Uterus (tissue), 4 donors: ENCODE results near the gene NDUFA8. TPM values are rescaled to one million over a fixed set of nuclear protein-coding genes. Genes with fewer than 3 reads are reported as not detected.

Experiments used
- DNase-seq, 2 donors: peaks; one replicate each; pipeline ENCODE4 v3.0.0-alpha.2; 2019 to 2020
- H3K27ac ChIP-seq, 2 donors: fragments of 200-600 bp; sonication (generic); 1 replicate in 1 of 2; 2 replicates in 1 of 2; pipeline ENCODE4 v1.5.1; 2016 to 2018
- H3K27me3 ChIP-seq, 2 donors: fragments of 200-600 bp; sonication (generic); one replicate each; pipeline ENCODE4 v1.5.1; 2018 to 2019; ENCODE audit warnings: control low read depth in 1 of 2
- H3K36me3 ChIP-seq, 2 donors: fragments of 200-600 bp; sonication (generic); one replicate each; pipeline ENCODE4 v1.5.1; 2019; ENCODE audit warnings: control low read depth in 1 of 2
- H3K4me1 ChIP-seq, 2 donors: fragments of 200-600 bp; sonication (generic); one replicate each; pipeline ENCODE4 v1.5.1; 2018 to 2019; ENCODE audit warnings: control low read depth in 1 of 2
- H3K4me3 ChIP-seq, 2 donors: fragments of 200-600 bp; sonication (generic); 1 replicate in 1 of 2; 2 replicates in 1 of 2; pipeline ENCODE4 v1.5.1; 2018 to 2019; ENCODE audit warnings: mild to moderate bottlenecking in 1 of 2
- H3K9me3 ChIP-seq, 2 donors: fragments of 200-600 bp; sonication (generic); one replicate each; pipeline ENCODE4 v1.5.1; 2019; ENCODE audit warnings: control low read depth in 1 of 2
- POLR2A ChIP-seq, 2 donors: fragments of 450-650 bp; IDR thresholded peaks; one replicate each; pipeline ENCODE4 v1.6.1; 2016; ENCODE audit warnings: antibody characterized with exemption in 2 of 2, mild to moderate bottlenecking in 1 of 2, moderate library complexity in 1 of 2
- intact Hi-C: fragments of 100-400 bp; cut with DNase I; formaldehyde crosslinking; loops from one replicate; pipeline ENCODE4 v1.15.1; 2023; ENCODE audit warnings: low total_unique reads
- total RNA-seq, 4 donors: library from RNA; depleted of rRNA in 3 of 4; stranded (reverse); fragments of >200 nt in 3 of 4; gene quantifications; one replicate each; pipeline versions ENCODE4 v1.1.0 to v1.2.4, GENCODE V29; 2014 to 2023
- TF ChIP-seq, protein P1 (sequence below), 4 experiments: fragments of 200-600 bp in 2 of 4; fragments of 450-650 bp in 2 of 4; sonication (generic) in 2 of 4; IDR thresholded peaks; one replicate each; pipeline ENCODE4 v1.5.1; 2016 to 2019; ENCODE audit warnings: antibody characterized with exemption in 4 of 4, mild to moderate bottlenecking in 2 of 4, moderate library complexity in 1 of 4
- donor health status: DM: yes; HTN: yes; CAD: no.

Gene NDUFA8
- total RNA-seq, 4 donors from 2014 or later = 22.8 to 39.2 (median 31.4) TPM

DNA sequence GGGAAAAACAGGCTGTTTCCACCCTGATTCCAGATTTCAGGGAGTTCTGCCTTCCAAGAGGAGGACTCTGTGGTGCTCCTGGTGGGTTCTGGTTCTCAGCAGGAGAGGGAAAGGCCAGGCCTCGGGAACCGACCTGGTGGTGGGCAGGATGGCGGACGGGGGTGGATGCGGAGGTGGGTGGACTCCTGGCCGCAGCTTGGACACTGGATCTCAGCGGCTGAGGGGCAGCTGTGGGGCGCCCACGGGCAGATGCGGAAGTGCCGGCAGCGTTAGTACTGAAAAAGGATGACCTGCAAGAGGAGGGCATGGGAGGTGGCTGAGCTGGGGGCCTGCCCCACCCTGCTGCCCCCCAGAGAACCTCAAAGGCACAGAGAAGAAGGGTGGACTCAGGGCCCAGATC, 44.9 kb upstream of the NDUFA8 start:
- intact Hi-C loops = no loop called here
- Histone ChIP-seq H3K4me1 (no peaks in the 10 kb centered on the region), H3K36me3 (no peaks in the 10 kb centered on the region), H3K27ac (no peak overlapping the region), H3K27me3 (no peaks in the 10 kb centered on the region), H3K4me3 (no peak overlapping the region), H3K9me3 (no peaks in the 10 kb centered on the region)
- DNase-seq = no peak
- TF ChIP-seq, protein P1, sequence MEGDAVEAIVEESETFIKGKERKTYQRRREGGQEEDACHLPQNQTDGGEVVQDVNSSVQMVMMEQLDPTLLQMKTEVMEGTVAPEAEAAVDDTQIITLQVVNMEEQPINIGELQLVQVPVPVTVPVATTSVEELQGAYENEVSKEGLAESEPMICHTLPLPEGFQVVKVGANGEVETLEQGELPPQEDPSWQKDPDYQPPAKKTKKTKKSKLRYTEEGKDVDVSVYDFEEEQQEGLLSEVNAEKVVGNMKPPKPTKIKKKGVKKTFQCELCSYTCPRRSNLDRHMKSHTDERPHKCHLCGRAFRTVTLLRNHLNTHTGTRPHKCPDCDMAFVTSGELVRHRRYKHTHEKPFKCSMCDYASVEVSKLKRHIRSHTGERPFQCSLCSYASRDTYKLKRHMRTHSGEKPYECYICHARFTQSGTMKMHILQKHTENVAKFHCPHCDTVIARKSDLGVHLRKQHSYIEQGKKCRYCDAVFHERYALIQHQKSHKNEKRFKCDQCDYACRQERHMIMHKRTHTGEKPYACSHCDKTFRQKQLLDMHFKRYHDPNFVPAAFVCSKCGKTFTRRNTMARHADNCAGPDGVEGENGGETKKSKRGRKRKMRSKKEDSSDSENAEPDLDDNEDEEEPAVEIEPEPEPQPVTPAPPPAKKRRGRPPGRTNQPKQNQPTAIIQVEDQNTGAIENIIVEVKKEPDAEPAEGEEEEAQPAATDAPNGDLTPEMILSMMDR (IDR thresholded peaks at IDR 0.05) = no peak
- TF ChIP-seq POLR2A (IDR thresholded peaks at IDR 0.05) = no peak

DNA sequence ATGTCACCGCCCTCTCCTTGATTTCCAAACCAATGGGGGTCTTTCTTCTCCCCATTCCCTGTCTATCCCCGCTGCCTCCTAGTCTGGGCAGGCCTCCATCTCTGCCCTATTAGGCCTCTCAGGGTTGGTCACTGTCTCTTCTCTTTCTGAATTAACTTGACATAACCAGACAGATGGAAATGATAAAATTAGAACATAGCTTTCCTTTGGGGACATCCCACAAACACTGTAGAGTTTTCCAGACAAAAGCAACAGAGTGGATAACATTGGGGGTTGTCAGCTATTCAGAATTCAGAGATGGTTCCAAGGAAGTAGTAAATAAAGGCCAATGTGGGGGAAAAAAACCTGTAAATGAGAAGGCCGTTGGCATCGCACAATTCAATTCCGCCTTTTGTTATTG, 44.5 kb upstream of the NDUFA8 start:
- Histone ChIP-seq H3K4me3 (no peak overlapping the region), H3K4me1 (no peaks in the 10 kb centered on the region), H3K27ac (no peak overlapping the region), H3K9me3 (no peaks in the 10 kb centered on the region), H3K36me3 (no peaks in the 10 kb centered on the region), H3K27me3 (no peaks in the 10 kb centered on the region)
- TF ChIP-seq, protein P1 (IDR thresholded peaks at IDR 0.05) = no peak
- TF ChIP-seq POLR2A (IDR thresholded peaks at IDR 0.05) = no peak
- intact Hi-C loops = no loop called here
- no peak for DNase-seq

DNA sequence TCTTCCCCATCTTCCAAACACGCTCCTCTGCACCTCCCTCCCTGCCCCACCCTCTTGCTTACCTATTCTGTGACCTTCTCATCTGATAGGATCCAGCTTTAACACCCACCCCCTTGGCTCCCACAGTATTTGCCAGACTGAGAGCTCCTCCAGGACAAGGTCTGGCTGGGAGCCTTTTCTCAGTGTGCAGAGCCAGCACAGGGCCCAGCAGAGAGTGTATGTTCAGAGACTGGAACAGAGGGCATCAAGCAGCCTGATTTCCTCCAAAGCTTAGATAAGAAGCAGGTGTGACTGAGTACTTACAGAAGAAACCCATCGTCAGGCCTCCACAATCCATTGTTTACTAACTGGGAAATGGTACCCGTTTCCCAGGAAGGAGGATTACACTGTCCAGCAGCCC, 42.5 kb upstream of the NDUFA8 start:
- intact Hi-C loops = no loop called here
- Histone ChIP-seq H3K27ac (no peak overlapping the region), H3K4me3 (no peak overlapping the region), H3K27me3 (no peaks in the 10 kb centered on the region), H3K4me1 (no peaks in the 10 kb centered on the region), H3K36me3 (no peaks in the 10 kb centered on the region), H3K9me3 (no peaks in the 10 kb centered on the region)
- DNase-seq = no peak
- TF ChIP-seq, protein P1 (IDR thresholded peaks at IDR 0.05) = no peak
- no peak for TF ChIP-seq POLR2A (IDR thresholded peaks at IDR 0.05)

DNA sequence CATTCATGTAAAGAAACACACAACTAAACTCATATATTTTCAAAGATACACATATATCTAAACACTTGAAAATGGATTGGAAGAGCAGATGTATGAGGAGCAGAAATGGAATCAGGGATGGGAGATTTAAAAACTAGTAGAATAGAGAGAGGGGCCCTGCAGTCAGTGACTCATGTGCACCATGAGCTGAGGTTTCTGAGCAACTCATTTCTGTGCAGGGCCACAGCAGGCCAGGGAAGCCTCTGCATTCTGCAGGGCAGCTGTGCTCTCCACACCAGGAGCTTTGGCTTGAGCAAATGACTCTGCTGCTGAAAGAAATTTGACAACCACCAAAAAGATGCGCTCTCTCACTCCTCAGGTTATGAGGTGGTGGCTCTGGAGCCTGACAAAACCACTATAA, 42.1 kb upstream of the NDUFA8 start:
- no peak overlapping the region for H3K4me3 ChIP-seq
- no peaks in the 10 kb centered on the region for H3K27me3 ChIP-seq
- H3K27ac ChIP-seq = no peak overlapping the region
- intact Hi-C loops = no loop called here
- H3K36me3 ChIP-seq = no peaks in the 10 kb centered on the region
- TF ChIP-seq, protein P1 (IDR thresholded peaks at IDR 0.05) = no peak
- no peak for TF ChIP-seq POLR2A (IDR thresholded peaks at IDR 0.05)
- DNase-seq = no peak
- no peaks in the 10 kb centered on the region for H3K4me1 ChIP-seq
- H3K9me3 ChIP-seq = no peaks in the 10 kb centered on the region

DNA sequence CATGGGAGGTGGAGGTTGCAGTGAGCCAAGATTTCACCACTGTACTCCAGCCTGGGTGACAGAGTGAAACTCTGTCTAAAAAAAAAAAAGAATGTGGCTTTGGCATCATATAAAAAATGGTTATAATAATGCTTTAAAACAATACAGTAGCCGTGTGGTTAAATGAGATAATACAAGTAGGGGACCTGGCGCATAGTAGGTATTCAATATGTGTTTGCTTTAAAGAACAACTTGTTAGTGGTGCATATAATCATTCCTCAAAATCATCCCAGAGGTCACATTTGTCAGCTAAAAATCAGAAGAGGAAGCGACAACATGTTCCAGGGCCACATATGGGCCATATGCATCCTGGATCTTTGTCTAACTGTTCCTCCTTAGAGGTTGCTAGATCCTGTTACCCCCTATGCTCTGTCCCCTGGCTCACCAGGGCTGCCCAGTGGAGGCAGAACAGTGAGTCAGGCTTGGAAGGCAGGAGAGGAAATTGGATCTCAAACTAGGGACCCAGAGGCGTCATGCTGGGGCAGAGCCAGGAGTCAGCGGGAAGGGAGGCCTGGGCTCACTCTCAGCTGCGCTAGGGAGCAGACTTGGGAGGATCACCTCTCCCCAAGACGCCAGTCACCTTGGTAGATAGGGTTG, 41.5 kb upstream of the NDUFA8 start:
- Histone ChIP-seq H3K27ac (no peak overlapping the region), H3K36me3 (no peaks in the 10 kb centered on the region), H3K27me3 (no peaks in the 10 kb centered on the region), H3K9me3 (no peaks in the 10 kb centered on the region), H3K4me3 (no peak overlapping the region), H3K4me1 (no peaks in the 10 kb centered on the region)
- no peak for TF ChIP-seq POLR2A (IDR thresholded peaks at IDR 0.05)
- TF ChIP-seq, protein P1 (IDR thresholded peaks at IDR 0.05) = no peak
- no peak for DNase-seq
- intact Hi-C loops = no loop called here
